Ishikawa (cell line): ENCODE results near the gene ZNF606.
A peak's percentile ranks its signal among the peaks of the same experiment; 100 is the strongest.

Experiments
- CEBPB ChIP-seq: IDR thresholded peaks from 2 replicates; pipeline ENCODE4 v1.6.1; 2012
- CREB1 ChIP-seq: IDR thresholded peaks from 2 replicates; pipeline ENCODE4 v1.6.1; 2012; ENCODE audit warnings: low read depth
- EGR1 ChIP-seq: IDR thresholded peaks from 2 replicates; pipeline ENCODE4 v1.6.1; 2012
- EP300 ChIP-seq: IDR thresholded peaks from 2 replicates; pipeline ENCODE4 v1.6.1; 2012; ENCODE audit warnings: borderline replicate concordance
- FOXM1 ChIP-seq: IDR thresholded peaks from 2 replicates; pipeline ENCODE4 v1.6.1; 2012; ENCODE audit warnings: low read depth, borderline replicate concordance
- NFIC ChIP-seq: IDR thresholded peaks from 2 replicates; pipeline ENCODE4 v1.6.1; 2012
- RAD21 ChIP-seq: IDR thresholded peaks from 2 replicates; pipeline ENCODE4 v1.6.1; 2012; ENCODE audit warnings: low read depth
- TAF1 ChIP-seq: IDR thresholded peaks from 2 replicates; pipeline ENCODE4 v1.6.1; 2012; ENCODE audit warnings: low read depth, mild to moderate bottlenecking
- TCF12 ChIP-seq: IDR thresholded peaks from 2 replicates; pipeline ENCODE4 v1.6.1; 2012; ENCODE audit warnings: low read depth
- TEAD4 ChIP-seq: IDR thresholded peaks from 2 replicates; pipeline ENCODE4 v1.6.1; 2012
- YY1 ChIP-seq: IDR thresholded peaks from 2 replicates; pipeline ENCODE4 v1.6.1; 2012; ENCODE audit warnings: low read depth
- ZBTB7A ChIP-seq: IDR thresholded peaks from 2 replicates; pipeline ENCODE4 v1.6.1; 2012; ENCODE audit warnings: low read depth
- TF ChIP-seq, protein P1 (sequence below): IDR thresholded peaks from 2 replicates; pipeline ENCODE4 v1.6.1; 2012
- TF ChIP-seq, protein P2 (sequence below): IDR thresholded peaks from 2 replicates; pipeline ENCODE4 v1.6.1; 2012
- TF ChIP-seq, protein P3 (sequence below): IDR thresholded peaks from 2 replicates; pipeline ENCODE4 v1.6.1; 2012; ENCODE audit warnings: low read depth, mild to moderate bottlenecking

ZNF606 gene

GRCh38 chr19:57949296-57949695 lies 53.3 kb downstream of the ZNF606 start:
- no peak for TF ChIP-seq CREB1
- TF ChIP-seq RAD21: no peak
- TF ChIP-seq TCF12: no peak
- TF ChIP-seq EGR1: no peak
- no peak for TF ChIP-seq EP300
- TF ChIP-seq TAF1: no peak
- TF ChIP-seq, protein P1, sequence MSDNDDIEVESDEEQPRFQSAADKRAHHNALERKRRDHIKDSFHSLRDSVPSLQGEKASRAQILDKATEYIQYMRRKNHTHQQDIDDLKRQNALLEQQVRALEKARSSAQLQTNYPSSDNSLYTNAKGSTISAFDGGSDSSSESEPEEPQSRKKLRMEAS: no peak
- TF ChIP-seq YY1: no peak
- no peak for TF ChIP-seq TEAD4
- TF ChIP-seq, protein P2, sequence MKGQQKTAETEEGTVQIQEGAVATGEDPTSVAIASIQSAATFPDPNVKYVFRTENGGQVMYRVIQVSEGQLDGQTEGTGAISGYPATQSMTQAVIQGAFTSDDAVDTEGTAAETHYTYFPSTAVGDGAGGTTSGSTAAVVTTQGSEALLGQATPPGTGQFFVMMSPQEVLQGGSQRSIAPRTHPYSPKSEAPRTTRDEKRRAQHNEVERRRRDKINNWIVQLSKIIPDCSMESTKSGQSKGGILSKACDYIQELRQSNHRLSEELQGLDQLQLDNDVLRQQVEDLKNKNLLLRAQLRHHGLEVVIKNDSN: no peak
- TF ChIP-seq, protein P3, sequence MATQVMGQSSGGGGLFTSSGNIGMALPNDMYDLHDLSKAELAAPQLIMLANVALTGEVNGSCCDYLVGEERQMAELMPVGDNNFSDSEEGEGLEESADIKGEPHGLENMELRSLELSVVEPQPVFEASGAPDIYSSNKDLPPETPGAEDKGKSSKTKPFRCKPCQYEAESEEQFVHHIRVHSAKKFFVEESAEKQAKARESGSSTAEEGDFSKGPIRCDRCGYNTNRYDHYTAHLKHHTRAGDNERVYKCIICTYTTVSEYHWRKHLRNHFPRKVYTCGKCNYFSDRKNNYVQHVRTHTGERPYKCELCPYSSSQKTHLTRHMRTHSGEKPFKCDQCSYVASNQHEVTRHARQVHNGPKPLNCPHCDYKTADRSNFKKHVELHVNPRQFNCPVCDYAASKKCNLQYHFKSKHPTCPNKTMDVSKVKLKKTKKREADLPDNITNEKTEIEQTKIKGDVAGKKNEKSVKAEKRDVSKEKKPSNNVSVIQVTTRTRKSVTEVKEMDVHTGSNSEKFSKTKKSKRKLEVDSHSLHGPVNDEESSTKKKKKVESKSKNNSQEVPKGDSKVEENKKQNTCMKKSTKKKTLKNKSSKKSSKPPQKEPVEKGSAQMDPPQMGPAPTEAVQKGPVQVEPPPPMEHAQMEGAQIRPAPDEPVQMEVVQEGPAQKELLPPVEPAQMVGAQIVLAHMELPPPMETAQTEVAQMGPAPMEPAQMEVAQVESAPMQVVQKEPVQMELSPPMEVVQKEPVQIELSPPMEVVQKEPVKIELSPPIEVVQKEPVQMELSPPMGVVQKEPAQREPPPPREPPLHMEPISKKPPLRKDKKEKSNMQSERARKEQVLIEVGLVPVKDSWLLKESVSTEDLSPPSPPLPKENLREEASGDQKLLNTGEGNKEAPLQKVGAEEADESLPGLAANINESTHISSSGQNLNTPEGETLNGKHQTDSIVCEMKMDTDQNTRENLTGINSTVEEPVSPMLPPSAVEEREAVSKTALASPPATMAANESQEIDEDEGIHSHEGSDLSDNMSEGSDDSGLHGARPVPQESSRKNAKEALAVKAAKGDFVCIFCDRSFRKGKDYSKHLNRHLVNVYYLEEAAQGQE: no peak
- no peak for TF ChIP-seq CEBPB
- no peak for TF ChIP-seq FOXM1

- TF ChIP-seq NFIC (no peak), TEAD4 (no peak), TAF1 (no peak; the same call in 1 of the 2 replicates), TCF12 (no peak; the same call in 1 of the 2 replicates), EGR1 (no peak), RAD21 (peak; percentile 20; the same call in 1 of the 2 replicates), ZBTB7A (peak; percentile 76), EP300 (no peak), CREB1 (0 out of 2 replicates have a peak, but pooled peaks have one; percentile 39), FOXM1 (no peak), CEBPB (no peak), YY1 (no peak)
- TF ChIP-seq, protein P3: no peak
- TF ChIP-seq, protein P1: peak; percentile 66
- TF ChIP-seq, protein P2: no peak
Observed at GRCh38 chr19:57947419-57948134, 55.0 kb downstream of the ZNF606 start, which contains the start of gene ZNF256. ZNF256 (minus strand) TSS chr19:57947706; CDS start chr19:57947474, 232 bp downstream.

- TF ChIP-seq, protein P2: no peak
Observed at GRCh38 chr19:57947088-57947418, 55.6 kb downstream of the ZNF606 start.

GRCh38 chr19:57946316-57946715 lies 56.3 kb downstream of the ZNF606 start:
- TF ChIP-seq CREB1 (no peak), NFIC (no peak), TEAD4 (no peak), CEBPB (no peak), YY1 (no peak), ZBTB7A (no peak), EP300 (no peak)
- TF ChIP-seq, protein P1: no peak

DNA sequence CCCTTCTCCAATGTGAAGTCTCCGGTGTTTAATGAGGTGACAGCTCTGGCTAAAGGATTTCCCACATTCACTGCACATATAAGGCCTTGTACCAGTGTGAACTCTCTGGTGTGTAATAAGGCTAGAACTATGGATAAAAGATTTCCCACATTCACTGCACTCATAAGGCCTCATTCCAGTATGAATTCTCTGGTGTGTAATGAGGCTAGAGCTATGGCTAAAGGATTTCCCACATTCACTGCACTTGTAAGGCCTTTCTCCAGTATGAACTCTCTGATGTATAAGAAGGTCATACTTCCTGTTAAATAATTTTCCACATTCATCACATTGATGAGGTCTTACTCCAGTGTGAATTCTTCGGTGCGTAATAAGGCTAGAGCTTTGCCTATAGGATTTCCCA lies 61.0 kb downstream of the ZNF606 start:
- TF ChIP-seq RAD21 (no peak), NFIC (no peak), ZBTB7A (no peak), CREB1 (no peak), EGR1 (no peak), FOXM1 (no peak), EP300 (no peak), TCF12 (no peak), TEAD4 (no peak), TAF1 (no peak), YY1 (no peak)
- TF ChIP-seq, protein P2: no peak
